ENCODE data around the gene EPM2AIP1.
A peak's percentile ranks its signal among the peaks of the same experiment; 100 is the strongest.
"Not testable (repeated sequence)": the region's sequence is repeated elsewhere in the genome, so short reads cannot be mapped to it uniquely, and the experiment has no call there.

EPM2AIP1 gene

DNA sequence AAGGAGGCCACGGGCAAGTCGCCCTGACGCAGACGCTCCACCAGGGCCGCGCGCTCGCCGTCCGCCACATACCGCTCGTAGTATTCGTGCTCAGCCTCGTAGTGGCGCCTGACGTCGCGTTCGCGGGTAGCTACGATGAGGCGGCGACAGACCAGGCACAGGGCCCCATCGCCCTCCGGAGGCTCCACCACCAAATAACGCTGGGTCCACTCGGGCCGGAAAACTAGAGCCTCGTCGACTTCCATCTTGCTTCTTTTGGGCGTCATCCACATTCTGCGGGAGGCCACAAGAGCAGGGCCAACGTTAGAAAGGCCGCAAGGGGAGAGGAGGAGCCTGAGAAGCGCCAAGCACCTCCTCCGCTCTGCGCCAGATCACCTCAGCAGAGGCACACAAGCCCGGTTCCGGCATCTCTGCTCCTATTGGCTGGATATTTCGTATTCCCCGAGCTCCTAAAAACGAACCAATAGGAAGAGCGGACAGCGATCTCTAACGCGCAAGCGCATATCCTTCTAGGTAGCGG is at the start of gene EPM2AIP1:
EPM2AIP1 (minus strand) TSS at position 326 of the 520 bp plus-strand sequence; CDS start at position 272, 54 bp downstream.
- DNase-seq (ENCODE audit: low spot score) = peak; percentile 100

DNA sequence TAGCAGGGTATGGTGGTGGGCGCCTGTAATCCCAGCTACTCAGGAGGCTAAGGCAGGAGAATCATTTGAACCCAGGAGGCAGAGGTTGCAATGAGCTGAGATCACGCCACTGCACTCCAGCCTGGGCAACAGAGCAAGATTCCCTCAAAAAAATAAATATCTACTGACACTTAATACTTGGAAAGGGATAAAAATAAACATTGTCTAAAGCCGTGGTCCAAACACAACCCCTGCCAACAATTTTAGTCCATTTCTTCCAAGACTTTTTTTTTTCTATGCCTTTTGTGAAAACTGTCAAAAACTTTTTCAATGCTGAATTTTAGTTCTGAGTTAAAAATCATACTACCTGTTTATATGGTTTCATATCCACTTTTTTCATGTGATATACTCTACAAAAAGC is 49.8 kb upstream of the EPM2AIP1 start:
- DNase-seq (ENCODE audit: low spot score) = not testable (repeated sequence)

DNA sequence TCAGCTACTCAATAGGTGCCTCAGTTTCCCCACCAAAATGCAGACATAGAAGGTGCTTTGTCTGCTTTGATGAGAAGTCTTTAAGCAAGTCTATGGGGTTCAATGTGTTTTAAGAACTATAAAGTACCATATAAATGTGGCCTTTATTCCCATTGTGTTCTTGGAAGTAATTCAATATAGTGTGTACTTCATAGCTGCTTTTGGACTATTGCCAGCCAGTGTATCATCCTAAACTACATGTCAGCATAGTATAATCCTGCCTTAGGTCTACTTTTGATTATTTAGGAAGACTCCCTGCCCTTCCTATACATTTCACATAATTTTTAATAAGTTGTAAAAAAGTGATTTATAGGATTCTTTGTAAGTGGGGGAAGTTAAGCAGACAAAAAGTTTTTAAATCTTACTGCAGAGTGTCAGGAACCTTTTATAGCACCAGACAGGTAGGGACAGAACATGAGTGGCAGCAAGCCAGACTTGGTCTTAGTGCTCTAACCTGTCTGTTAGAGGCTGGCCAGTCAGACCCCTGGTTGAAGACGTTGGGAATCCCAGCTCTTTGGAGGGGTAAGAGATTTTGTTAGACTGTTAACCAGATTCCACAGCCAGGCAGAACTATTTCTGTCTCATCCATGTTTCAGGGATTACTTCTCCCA is 48.7 kb upstream of the EPM2AIP1 start:
- no peak for DNase-seq (ENCODE audit: low spot score)

DNA sequence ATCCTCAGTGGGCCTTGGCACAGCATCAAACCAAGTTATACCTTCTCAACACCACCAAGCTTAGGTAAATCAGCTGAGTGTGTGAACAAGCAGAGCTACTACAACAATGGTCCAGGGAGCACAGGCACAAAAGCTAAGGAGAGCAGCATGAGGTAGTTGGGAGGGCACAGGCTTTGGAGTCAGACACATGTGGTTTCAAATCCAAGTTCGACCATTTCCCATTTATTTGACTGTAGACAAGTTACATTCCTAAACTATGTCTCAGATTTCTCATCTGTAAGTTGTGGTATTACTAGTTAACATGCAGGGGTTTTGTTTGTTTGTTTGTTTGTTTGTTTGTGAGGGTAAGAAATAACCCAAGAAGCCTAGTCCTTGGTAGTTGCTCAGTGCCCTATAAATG is 47.3 kb upstream of the EPM2AIP1 start:
- DNase-seq (ENCODE audit: low spot score) = no peak

DNA sequence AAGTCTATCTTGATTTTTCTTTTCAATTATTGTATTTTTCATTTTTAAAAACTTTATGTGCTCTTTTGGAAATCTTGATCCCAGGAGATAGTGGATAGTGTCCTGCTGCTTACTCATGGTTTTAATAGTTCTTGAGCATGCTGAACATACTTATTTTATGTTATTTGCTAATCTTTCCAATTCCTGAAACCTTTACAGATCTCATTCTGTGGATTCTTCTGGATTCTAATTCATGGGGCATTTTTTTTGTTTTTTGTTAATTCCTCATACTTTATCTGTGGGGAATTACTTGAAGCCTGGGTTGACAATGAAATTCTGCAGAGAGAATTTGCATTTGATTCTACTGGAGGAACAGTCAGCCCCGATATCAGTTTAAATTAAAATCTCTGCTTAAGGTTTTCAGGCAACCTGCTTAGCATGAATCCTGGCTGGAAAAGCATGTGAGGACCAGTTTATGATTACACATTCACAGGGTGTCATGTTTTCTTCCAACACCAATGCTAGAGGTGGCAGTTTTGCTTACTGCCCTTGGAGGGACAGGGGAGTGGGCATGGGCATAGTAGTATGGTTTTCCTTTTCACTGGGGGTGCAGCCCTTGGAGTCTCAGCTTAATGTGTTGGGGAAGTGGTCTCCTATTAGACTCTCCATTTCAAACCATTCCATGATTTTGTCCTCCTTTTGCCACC is 46.4 kb upstream of the EPM2AIP1 start:
- no peak for DNase-seq (ENCODE audit: low spot score)

DNA sequence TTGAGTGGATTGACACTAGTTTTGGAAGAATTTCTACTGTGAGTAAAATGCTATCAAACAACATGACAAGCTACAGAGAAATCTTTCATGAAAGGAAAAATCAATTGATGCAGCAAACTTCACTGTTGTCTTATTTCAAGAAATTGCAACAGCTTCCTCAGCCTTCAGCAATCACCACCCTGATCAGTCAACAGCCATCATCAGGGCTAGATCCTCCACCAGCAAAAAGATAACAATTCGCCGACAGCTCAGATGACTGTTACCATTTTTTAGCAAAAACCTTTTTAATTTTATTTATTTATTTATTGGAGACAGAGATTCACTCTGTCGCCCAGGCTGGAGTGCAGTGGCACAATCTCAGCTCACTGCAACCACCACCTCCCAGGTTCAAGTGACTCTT is 44.4 kb upstream of the EPM2AIP1 start:
- no peak for DNase-seq (ENCODE audit: low spot score)

DNA sequence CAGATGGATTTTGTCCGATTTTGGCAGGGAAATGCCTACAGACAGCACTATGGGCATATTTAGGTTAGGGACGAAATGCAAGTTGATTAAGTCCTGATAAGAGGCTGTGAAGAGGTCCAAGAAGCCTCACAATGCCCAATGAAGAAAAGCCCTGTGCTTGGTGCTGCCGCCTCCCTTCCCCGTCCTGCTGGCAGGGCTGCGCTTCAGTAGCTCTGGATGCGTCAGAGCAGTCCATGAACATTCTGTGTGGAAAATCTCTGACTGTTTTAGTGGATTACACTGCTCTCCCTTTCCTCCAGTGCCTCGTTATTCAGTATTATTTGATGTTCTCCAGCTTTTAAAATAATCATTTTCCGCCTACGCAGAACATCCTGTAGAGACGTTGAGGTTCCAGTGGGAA is 40.0 kb upstream of the EPM2AIP1 start:
- no peak for DNase-seq (ENCODE audit: low spot score)

DNA sequence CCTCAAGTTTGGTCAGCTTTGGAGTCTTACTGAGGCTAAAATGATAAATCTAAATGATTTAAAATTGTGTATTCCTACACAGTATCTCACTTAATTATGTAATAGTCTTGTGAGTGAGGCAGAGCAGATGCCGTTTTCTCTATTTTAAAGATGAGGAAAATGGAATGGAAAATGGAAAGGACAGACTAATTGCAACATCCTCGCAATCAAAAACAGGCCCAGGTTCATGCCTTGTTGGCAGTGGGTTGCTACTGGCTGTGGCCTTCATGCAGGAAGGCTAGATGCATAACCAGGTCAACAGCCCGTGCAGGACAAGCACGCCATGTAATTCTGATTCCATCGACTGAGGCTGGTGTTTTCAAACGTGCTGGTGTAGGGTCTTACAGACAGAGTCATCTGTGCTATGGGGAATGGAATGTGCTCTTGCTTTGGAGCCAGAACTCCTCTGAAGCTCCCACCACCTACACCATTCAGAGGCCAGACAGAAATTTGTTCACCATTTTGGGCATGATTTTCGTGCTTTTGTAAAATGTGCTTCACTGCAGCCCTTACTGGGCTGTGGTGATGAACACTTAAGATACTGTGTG is 38.3 kb upstream of the EPM2AIP1 start:
- DNase-seq (ENCODE audit: low spot score) = no peak

DNA sequence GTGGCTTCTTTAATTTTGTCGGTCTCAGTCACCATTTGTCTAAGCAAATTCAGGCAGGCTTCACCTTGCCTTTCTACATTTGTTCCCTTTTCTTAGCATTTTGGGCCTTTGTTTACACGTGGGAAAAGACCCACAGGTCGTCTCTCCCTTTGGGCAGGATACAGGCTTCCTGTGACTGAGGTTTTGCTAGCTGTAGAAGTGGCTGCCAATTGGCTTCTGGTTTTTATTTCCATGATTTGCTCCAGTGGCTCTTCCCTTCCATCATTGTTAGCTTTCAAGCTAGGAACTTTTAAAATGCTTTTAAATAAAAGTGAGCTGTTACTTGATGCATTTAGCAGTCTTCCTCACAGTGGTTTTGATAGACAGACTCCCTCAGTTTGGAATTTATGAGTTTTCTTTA is 37.7 kb upstream of the EPM2AIP1 start:
- DNase-seq (ENCODE audit: low spot score) = no peak

DNA sequence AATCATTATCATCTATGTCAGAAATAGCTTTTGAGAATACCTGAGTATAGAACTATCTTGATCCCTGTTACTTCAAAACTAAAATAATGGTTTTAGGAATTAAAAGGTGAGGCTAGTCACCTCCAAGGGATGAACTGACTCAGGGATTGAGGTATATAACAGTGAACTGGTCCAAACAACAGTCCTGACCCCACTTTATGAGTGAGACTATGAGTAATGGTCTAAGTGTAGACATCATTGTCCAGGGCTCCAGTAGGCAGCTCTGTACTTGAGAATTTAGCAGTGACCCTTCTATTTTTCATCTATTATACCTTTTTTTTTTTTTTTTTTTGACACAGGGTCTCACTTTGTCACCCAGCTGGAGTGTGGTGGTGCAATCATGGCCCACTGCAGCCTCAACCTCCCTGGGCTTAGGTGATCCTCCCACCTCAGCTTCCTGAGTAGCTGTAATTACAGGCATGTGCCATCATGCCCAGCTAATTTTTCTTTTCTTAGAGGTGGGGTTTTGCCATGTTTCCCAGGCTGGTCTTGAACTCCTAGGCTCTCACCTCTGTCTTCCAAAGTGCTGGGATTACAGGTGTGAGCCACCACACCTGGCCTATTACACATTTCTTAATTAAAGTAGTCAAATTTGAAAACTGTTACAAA is 36.7 kb upstream of the EPM2AIP1 start:
- no peak for DNase-seq (ENCODE audit: low spot score)

DNA sequence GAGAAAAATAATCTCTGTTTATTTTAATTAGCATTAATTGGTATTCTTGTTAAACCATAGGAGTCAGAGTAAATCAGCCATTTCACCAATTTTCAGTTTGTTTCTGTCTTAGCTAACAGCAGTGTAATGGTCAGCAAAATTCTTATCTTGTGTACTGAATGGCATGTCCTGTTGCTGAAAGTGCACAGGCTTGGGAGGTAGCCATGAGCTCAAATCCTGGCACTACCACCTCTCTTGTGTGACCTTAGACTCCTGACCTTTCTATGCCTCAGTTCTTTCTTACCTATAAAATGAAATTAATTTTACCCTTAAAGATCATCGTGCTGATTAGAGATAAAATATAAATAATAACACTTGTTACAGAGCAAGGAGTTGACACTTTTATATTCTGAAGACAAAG is 36.2 kb upstream of the EPM2AIP1 start:
- no peak for DNase-seq (ENCODE audit: low spot score)

DNA sequence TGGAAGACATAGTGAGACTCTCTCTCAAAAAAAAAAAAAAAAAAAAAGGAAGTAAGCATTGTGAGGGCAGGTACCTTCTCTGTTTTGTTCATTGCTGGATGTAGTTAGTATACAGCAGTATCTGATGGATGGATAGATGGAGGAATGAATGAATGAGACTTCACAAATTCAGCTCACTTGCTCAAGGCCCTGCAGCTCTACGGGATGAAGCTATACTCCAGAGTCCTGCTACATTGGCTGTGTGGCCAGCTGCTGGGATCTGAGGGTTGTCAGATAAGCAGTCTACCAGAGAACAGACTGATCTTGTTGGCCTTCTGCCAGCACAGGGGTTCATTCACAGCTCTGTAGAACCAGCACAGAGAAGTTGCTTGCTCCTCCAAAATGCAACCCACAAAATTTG is 35.4 kb upstream of the EPM2AIP1 start:
- DNase-seq (ENCODE audit: low spot score) = no peak

DNA sequence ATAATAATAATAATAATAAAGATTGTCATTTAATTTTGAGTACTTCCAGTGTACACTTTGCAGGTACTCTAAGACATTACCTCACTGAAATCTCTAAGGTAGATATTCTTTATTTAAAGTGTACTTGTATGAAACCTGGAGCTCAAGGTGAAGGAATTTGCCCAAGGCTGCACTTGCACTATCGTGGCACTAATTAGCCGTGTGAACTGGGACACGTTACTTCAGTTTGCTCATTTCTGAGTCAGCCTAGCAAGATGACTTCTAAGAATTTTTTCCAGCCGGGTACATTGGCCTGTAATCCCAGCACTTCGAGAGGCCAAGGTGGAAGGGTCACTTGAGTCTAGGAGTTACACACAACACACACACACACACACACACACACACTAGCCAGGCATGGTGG is 33.9 kb upstream of the EPM2AIP1 start:
- DNase-seq (ENCODE audit: low spot score) = no peak

DNA sequence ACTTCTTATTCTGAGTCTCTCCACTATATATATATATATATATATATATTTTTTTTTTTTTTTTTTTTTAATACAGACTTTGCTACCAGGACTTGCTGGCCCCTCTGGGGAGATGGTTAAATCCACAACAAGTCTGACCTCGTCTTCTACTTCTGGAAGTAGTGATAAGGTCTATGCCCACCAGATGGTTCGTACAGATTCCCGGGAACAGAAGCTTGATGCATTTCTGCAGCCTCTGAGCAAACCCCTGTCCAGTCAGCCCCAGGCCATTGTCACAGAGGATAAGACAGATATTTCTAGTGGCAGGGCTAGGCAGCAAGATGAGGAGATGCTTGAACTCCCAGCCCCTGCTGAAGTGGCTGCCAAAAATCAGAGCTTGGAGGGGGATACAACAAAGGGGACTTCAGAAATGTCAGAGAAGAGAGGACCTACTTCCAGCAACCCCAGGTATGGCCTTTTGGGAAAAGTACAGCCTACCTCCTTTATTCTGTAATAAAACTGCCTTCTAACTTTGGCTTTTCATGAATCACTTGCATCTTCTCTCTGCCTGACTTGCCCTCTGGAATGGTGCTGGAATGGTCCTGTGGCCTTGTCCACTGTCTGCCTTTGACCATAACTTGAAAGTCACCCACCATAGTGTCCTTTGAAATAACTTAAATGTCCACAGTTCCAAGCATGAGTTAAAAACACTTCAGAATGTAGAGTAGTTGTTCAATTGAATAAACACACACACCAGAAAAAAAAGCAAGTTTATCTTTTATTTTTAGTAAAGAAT is 32.8 kb upstream of the EPM2AIP1 start:
- DNase-seq (ENCODE audit: low spot score) = no peak

DNA sequence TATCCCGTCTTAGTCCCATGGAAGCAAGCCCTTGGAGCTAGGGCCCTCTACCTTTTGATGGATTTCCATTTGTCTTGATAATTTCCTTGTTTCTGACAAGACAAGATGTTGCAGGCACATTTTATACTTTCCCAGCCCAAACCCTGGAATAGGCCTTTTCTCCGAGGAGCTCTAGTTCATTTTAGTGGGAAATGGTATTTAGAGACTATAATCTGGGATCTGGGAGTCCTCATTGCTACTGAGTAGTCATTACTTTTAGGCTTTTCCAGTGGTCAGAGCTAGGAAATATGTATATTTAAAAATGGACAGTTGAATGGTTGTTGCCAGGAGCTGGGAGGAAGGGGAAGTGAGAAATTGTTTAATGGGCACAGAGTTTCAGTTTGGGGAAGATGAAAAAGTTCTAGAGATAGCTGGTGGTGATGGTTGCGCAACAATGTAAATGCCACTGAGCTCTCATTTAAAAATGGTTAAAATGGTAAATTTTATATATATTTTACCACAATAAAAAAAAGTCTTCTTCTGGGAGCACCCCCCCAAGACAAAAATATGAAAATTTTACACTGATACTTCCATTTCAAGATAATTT is 32.0 kb upstream of the EPM2AIP1 start:
- no peak for DNase-seq (ENCODE audit: low spot score)

DNA sequence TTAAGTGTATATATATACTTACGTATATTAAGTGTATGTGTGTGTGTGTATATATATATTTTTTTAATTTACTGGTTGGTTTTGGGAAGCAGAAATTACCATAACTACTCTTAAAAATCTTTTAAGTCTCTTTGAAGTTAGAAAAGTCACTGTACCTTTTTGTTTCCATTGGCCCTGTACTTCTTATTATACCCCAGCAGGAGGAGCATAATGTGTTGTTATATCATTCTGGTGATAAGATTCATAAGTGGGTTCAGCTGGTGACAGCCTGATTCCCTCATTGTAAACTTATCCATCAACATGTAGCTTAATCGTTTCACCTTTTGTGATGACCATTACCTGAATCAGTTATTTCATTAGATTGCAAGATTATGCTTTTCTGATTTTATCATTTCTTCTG is 31.2 kb upstream of the EPM2AIP1 start:
- DNase-seq (ENCODE audit: low spot score) = peak; percentile 10

DNA sequence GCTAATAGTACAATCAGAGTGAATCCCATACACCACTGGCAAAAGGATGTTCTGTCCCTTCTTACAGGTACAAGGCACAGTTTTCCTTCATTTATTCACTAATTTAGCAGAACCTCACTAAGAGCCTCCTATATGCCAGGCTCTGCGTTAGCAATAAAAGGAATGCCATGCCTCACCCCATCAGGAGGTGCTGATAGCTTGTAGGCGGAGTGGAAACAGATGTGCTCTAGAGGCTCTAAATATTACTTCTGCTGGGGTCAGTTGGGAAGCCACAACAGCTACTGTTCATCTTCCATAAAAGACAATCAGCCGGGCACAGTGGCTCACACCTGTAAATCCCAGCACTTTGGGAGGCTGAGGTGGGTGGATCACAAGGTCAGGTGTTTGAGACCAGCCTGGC is 24.8 kb upstream of the EPM2AIP1 start:
- no peak for DNase-seq (ENCODE audit: low spot score)

DNA sequence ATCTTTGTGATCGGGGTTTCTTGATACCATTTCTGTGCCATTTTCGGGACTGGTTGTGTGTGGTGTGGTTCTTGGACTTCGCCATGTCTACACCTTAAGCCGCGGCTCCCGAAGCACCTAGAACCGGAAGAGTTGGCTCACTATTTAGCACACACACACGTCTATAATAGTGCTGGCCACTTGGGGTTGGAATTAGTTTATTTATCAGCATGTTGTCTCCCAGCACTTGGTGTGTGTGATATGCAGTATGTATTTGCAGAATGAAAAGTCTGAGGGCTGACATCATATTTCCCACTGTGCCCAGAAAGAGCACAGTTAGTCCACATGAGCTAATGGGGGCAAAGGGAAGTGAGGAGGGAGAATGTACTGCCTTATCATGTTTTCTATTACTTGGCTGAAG is 24.0 kb upstream of the EPM2AIP1 start:
- DNase-seq (ENCODE audit: low spot score) = no peak

DNA sequence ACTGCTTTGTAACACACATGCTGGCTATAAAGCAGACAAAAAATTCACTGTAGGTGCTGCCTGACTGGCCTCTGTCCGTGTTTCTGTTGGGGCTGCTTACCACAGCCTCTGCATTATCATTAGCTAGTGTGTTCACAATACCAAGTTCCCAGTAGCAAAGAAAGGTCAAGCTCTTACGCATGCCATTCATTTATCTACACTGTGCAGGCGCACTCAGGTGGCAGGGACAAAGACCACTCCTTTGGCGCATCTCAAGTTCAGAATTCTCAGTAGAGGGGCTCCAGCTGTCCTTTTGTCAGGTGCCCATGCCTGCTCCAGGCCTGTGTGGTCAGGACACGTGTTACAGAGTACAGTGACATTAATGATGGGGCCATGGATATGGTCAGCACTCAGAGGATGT is 22.7 kb upstream of the EPM2AIP1 start:
- DNase-seq (ENCODE audit: low spot score) = no peak

DNA sequence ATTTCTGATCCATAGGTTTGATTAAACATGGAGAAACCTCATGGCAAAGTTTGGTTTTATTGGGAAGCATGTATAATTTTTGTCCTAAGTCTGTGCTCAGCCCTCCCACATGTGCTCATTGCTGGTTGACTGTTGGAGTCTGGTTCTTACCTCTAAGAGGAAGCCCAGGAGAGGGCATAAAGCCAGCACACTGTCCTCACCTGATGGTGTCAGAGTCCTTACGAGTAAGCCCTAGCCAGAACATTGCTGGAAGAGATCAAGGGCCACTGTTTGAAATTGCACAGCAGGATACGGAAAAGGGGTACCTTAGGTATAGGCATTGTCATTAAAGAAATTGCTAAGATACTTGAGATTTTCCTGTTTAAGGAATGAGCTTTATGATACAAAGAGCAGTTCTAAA is 21.7 kb upstream of the EPM2AIP1 start:
- no peak for DNase-seq (ENCODE audit: low spot score)

Data from activated CD4-positive, alpha-beta T cell treated with anti-CD3 and anti-CD28 coated beads, Interleukin-2, Interleukin-4, amounts not matched to agents 100 ng/mL and 50 ng/mL, durations not matched to agents 16 hours and 8 hours (primary cell).